ENCODE measurements around the gene NUTF2.

DNA sequence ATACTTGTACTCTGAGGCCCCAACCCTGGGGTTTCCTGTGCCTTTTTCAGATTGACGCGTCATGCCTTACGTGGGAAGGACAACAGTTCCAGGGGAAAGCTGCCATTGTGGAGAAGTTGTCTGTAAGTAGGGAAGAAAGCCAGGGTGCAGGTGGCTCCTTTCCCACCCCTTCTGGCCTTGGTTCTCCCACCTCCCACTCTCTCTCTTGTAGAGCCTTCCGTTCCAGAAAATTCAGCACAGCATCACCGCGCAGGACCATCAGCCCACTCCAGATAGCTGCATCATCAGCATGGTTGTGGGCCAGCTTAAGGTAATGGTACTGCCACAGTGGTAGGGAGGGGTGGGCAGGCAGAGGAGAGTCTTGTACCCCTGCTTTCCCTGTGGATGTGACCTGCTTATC lies 21.6 kb downstream of the NUTF2 start:
- TF ChIP-seq EZH2 (IDR thresholded peaks at IDR 0.05; ENCODE audit: borderline replicate concordance, low read depth, low read length, poor library complexity, severe bottlenecking): no peak
- TF ChIP-seq, protein P1, sequence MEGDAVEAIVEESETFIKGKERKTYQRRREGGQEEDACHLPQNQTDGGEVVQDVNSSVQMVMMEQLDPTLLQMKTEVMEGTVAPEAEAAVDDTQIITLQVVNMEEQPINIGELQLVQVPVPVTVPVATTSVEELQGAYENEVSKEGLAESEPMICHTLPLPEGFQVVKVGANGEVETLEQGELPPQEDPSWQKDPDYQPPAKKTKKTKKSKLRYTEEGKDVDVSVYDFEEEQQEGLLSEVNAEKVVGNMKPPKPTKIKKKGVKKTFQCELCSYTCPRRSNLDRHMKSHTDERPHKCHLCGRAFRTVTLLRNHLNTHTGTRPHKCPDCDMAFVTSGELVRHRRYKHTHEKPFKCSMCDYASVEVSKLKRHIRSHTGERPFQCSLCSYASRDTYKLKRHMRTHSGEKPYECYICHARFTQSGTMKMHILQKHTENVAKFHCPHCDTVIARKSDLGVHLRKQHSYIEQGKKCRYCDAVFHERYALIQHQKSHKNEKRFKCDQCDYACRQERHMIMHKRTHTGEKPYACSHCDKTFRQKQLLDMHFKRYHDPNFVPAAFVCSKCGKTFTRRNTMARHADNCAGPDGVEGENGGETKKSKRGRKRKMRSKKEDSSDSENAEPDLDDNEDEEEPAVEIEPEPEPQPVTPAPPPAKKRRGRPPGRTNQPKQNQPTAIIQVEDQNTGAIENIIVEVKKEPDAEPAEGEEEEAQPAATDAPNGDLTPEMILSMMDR (conservative IDR thresholded peaks at IDR 0.05; ENCODE audit: low read depth, low read length): no peak
